Tongue (tissue), 2 donors: ENCODE results near the gene CCSAP. TPM values are rescaled to one million over a fixed set of nuclear protein-coding genes. Genes with fewer than 3 reads are reported as not detected.
A peak's percentile ranks its signal among the peaks of the same experiment; 100 is the strongest.
"Not testable (repeated sequence)": the region's sequence is repeated elsewhere in the genome, so short reads cannot be mapped to it uniquely, and the experiment has no call there.

Experiments
- DNase-seq: peaks from one replicate; pipeline ENCODE4 v3.0.0-alpha.2; 2015
- total RNA-seq: library from RNA; depleted of rRNA; stranded (reverse); fragments of >200 nt; gene quantifications from one replicate; pipeline ENCODE4 v1.2.3, GENCODE V29; 2014

The CCSAP gene, protein sequence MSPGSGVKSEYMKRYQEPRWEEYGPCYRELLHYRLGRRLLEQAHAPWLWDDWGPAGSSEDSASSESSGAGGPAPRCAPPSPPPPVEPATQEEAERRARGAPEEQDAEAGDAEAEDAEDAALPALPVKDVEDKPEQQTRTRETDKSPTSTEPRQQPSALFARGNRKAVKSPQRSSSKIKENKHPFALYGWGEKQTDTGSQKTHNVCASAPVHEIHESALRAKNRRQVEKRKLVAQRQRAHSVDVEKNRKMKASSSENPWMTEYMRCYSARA
- total RNA-seq: 11.0 TPM

DNA sequence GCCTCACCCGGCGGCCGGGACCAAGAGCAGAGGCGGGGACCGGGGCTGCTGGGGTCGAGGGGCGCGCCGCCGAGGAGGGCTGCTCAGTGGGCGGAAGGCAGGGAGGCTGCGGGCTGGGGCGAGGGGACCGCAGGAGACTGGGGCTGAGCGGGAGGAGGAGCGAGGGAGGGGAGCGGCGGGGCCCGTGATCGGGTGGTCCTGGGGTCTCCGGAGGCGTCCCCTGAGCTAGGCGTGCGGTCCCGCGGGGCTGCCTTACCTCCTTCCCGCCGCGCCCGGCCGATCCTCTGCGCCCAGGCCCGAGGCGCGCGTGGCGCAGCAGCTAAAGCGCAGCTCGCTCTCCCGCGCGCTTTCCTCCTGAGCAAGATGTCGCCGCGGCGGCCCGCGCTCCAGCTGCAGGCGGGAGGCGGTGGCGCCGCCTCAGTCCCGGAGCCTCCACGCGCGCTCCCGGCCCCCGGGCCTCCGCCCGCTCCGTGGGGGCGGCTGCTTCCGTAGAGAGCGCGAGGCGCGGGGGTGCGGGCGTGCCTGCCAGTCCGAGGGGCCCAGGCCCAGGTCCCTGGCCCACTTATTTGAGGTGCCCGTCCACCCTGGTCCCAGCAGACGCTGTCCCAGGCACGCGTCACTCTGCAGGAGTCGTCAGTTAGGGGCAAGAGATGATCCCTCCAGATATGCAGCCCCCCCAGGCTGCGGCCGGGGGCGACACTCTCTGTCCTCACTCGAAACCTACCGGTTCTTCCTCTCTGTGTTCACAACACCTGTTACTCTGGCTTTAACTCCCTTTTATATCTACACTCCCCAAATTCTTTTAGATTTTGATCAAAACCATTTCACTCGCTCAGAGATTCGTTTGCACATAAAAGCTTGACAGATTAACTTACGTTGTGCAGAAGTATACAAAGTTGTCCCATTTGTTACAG is at the start of gene CCSAP:
Gene CCSAP (minus strand): TSS at position 392 of the 914 bp plus-strand sequence. CDS start 582 bp downstream, outside the sequence.
- DNase-seq: peak; percentile 63

DNA sequence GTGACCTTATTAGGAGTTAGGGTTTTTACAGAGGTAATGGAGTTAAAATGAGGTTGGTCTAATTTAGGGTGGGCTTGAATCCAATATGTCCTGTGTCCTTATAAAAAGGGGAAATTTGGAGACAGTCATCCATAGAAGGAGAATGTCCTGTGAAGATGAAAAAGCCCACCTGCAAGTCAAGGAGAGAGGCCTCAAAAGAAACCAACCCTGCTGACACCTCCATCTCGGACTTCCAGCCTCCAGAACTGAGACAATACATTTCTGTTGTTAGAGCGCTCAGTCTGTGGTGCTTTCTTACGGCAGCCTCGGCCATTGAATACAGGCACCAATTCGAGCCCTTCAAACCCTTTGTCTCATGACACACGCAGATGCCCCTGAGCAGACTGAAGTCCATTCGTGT is 47.3 kb upstream of the CCSAP start:
- DNase-seq: no peak

DNA sequence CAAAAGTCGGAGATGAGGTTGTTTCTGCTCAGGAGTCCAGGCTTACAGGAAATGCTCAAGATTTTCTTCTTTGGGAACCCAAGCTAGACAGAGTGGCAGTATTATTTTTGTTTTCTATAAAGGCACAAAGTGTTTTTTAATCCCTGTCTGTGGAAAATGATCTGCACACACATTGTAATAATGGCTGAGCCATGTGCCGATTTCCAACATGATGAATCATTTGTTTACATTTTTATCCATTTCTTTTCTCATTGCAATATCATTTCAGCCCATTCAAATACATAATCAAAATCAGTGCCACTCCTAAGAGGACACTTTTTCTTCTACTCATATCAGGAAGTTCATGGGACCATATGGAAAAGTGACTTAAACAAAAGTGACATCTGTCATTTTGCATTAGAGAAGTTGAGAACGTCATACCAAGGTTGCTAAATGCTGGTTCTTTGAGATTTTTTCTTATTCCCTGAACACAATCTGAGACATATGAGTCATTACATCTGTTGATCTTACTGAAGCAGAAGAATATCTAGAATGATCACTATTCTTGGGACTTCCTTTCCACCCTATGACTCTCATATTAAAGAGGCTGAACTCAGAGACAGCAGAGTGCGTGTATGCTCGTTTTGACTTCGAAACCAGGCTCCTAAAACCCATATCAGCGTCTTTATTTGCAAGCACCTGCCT is 46.2 kb upstream of the CCSAP start:
- DNase-seq: no peak

DNA sequence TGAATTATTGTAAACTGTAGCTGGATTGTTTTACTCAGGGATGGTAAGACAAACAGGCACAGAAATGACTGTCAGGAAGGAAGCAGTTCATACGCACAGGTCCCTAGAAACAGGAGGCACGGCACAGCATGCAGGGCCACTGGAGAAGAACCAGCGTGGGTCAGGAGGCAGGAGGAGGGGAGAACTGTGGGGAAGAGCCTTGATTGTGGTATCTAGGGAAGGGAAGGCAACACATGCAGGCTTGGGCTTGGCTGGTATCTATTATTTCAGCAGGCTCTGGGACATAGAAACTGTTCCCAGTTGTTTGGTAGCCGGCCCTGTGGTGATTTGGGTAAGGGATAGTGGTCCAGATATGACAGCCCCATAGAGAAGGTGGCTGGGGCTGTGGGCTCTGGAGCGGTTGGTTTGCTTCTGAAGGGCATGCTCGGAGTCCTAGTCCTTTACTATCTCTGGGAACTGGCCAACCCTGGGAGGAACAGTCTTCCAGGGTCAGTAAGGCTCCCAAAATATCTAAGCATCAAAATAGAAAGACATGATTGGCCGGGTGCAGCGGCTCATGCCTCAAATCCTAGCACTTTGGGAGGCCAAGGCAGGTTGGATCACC is 43.1 kb upstream of the CCSAP start:
- DNase-seq: no peak

DNA sequence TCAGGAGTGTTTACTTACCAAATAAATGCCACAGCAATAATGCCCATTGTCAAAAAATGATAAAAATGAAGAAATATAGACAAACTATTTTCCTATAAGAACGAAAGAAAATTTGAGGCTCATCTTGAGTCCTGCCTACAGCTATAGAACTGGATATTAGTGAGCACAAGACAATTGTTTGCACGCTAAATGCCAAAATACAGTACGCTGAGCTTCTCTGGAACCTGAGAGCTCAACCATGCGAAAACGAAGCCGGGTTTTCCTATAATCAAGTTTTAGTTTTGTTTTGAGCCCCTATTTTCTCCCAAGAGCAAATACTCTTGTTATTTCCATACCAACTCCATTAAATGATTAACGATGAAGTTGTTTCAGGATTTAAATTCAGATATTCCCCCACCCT is 42.0 kb upstream of the CCSAP start:
- no peak for DNase-seq

DNA sequence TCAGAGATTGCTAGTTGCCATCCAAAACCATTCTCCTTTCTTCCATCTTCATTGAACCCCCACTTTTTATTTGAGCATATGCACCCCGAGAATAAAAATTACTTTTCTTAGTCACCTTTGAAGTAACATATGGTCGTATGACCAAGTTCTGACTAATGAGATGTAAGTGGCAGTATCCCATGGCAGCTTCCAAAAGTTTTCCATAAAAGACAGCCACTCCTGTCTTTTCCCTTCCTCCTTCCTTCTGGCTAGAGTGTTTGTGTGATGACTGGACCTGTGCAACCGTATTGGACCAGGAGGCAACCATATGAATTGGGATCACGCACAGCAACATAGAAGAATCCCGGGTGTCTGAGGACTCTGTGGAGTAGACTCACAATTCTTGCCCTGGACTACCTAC is 41.1 kb upstream of the CCSAP start:
- no peak for DNase-seq

DNA sequence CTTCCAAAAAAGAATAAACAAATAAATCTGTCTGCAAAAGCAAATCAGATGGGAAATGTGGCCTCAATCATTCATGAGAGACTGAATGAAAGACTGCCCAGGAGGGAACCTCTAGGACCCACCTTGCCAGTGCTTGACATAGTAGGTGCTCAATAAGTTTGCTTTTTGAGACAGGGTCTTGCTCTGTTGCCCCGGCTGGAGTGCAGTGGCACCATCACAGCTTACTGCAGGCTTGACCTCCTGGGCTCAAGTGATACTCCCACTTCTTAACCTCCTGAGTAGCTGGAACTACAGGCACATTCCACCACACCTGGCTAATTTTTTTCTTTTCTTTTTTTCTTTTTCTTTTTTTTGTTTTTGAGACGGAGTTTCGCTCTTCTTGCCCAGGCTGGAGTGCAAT is 40.3 kb upstream of the CCSAP start:
- no peak for DNase-seq

DNA sequence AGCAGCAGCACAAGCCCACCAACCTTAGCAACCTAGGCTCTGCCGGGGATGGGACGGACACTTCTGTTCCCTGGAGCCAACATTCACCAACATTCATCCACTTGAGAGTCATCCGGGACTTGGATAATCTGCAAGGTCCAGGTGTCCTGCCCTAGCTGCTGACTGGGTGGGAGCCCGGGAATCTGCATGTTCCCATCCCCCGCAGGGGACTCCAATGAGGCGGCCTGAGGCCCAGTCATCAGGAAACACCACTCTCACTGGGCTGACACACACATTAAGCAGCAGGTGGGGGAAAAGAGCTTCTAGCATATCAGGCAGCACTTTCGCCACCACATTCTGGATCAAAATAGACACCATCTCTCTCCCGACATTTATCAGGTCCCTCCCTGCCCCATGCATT is 38.4 kb upstream of the CCSAP start:
- DNase-seq: peak; percentile 28

DNA sequence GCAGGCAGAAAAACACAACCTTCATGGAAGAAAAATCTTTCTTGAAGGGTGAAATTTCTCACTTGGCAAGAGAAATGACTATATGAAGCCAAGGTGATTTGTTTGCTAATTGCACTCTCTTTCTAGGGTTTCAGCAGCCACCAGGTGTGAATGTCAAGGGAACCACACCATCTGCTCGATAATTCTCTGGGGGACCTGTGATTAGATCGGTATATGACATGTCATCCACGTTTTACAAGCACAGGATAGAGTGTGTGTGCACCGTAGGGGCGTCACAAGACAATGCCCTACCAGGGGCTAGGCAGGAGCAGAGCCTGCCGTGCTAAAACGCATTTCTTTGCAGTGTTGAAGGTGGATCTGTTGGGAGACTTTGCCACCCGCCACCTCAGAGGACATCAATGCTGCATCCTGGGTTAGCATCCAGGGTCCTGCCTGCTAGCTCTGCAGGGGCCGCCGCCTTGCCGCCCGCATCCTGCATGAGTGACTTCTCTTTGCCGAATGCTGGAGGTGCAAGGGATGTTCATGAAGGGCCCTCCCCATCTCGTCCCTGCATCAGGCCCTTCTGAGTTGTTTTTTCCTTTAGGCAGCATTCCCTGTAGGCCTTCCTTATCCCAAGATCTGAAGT is 37.8 kb upstream of the CCSAP start:
- DNase-seq: no peak

DNA sequence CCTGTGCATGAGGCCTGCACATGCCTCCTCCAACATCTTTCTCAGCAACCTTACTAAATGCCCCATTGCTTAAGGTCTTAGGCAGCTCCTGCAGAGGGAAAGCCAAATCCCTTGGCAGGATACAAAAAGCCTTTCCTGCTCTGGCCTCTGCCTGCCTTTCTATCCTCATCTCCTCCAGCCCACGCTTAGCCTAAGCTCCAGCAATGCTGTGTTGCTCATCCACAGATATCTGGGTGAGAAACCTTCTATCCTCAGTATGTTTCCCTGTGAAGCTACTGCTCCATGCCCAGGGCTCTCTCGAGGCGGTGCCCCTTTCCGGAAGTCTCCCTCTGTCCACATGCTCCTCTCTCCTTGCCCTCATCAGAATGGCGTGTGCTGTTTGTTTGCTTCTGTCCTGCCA is 37.0 kb upstream of the CCSAP start:
- no peak for DNase-seq

DNA sequence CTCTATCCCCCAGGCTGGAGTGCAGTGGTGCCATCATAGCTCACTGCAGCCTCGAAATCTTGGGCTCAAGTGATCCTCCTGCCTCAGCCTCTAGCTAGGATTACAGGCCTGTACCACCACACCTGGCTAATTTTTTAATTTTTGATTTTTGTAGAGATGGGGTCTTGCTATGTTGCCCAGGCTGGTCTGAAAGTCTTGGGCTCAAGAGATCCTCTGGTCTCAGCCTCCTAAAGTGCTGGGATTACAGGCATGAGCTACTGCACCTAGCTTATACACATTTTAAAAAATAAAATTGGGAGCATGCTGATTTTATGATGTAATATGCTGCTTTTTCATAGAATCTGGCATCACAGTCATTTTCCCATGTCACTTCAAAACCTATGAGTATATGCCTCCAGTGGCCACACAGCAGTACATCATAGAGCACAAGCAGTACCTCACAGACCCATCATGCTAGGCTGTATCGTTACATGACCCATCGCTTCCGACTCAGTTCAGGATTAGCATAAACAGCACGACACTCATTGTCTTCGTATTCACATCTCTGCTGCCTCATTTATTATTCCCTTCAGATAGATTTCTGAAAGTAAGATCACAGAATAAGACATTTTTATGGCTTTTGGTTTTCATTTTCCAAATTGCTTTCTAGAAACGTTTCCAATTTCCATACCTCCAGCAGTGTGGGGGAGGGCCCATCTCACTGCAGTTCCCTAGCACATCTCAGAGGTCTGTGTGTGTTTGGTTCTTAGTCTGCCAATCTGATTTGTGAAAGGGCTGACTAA is 35.9 kb upstream of the CCSAP start:
- DNase-seq: no peak

DNA sequence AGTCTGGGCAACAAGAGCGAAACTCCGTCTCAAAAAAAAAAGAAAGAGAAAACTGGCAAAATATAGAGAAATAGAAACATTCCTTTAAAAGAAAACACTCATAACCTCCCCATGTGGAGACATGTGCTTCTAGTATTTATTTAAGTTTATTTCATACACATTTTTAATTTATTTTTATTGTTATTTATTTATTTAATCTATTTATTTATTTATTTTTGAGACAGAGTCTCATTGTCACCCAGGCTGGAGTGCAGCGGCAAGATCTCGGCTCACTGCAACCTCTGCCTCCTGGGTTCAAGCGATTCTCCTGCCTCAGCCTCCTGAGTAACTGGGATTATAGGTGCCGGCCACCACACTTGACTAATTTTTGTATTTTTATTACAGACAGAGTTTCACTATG is 35.2 kb upstream of the CCSAP start:
- not testable (repeated sequence) for DNase-seq

DNA sequence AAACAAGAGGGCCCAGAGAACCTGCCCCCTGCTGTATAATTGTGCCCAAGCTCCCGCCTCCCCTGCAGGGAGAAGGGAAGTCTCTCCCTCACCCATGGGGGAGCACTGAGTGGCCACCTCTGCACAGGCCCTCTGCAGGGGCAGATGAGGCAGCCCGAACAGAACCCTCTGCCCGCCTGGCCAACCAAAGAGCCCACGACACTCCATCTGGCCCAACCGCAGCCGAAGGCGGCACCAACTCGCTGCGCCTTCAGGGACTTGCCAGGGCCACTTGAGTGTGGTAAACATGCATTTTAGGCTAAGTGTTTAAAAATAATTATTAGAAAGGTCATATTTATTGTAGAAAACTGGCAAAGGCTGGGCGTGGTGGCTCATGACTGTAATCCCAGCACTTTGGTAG is 34.6 kb upstream of the CCSAP start:
- DNase-seq: no peak

DNA sequence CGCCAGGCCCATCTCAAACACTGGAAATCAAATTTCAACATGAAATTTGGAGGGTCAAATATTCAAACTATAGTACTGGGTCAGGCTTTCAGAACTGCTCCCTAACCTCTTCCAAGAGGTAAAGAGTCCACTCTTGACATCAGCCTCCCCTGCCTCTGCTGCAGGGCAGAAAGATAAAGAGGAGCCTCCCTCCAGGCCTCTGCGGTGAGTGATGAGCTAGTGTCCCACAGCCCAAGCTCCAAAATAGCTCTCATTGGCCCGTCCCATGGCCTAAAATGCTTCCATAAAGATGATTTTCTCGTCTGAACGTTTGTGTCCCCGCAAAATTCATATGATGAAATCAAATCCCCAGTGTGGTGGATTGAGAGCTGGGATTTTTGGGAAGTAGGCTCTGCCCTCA is 33.7 kb upstream of the CCSAP start:
- DNase-seq: no peak

DNA sequence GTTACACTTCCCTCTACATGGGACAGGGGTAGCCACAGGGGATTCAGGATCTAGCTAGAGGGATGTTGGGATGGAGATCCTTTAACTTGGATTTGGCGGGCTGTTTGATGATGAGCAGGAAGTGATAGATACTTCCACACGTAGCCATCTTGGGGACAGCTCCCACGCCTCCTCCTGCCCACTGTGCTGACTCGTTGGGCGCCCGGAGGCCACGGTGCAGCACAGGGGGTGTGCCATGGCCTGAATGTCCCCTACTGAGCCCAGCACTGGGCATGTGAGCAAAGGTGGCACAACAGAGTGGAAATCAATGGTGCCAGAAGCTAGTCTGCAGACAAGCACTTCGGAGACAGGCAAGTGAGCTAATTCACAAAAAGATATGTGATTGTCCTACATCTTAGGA is 31.6 kb upstream of the CCSAP start:
- DNase-seq: no peak

DNA sequence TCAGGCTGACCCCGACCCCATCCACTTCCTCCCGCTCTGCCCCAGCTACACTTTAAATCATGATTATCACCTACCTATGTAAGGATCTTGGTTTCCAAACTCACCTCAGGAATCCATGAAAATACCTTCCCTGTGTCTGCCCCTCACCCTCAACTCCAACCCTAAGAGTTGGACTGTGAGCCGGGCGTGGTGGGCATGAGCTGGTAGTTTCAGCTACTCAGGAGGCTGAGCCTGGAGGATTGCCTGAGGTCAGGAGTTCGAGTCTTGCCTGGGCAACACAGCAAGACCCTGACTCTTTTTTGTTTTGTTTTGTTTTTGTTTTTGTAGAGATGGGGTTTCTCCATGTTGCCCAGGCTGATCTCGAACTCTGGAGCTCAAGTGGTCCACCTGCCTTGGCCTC is 30.5 kb upstream of the CCSAP start:
- DNase-seq: no peak

DNA sequence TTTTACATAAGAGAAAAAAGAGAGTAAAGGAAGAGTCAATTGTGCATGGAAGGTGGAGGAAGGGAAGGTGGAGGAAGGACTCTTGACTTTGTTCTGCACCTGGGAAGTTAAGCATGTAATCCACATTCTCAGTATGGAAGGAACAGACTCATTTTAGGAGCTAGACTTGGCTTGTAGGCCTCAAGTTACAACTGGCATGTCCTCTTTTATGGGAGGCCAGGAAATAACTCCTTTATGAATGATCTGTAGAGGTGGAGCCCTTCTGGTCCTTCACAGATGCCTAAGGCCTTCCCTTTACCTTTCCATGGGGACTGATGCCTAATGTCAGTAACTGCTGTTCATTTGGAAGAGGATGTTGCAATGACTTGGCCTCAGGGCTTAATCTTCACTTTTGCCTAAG is 29.4 kb upstream of the CCSAP start:
- no peak for DNase-seq

DNA sequence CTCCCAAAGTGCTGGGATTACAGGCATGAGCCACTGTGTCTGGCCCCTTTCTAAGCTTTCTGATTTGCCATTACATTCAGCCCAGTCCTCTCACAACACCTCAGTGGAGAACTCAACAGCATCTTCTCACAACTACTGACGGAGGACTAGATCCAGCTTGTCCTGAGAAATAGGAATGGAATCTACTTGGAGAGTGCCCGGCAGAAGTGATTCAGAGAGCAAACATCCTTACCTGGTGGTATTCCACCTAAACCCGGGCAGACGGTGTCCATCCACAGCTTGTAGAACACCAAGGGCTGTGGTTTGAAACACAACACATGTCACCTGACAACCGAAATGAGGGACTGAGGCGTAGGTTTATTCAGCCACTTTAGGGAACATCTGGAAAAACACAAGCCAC is 28.8 kb upstream of the CCSAP start:
- DNase-seq: no peak

DNA sequence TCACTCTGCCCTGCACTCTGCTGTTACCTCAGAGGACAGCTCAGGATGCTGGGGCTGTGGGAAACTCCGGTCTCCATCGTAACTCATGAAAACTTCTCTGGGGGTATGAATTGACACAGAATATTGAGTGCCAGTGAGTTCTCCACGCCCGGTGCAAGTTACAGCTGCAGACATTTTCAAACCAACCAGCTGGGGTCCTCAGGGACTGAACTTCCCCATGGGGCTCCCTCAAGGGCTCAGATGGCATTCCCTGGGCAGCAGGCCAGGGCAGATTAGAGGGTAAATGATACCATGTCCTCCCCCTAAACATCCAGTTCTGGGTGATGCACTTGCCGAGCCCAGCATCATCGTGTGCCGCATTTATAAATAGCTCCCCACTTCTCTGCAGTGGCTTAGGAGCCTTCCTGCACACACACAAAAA is 27.8 kb upstream of the CCSAP start:
- peak; percentile 87 for DNase-seq

DNA sequence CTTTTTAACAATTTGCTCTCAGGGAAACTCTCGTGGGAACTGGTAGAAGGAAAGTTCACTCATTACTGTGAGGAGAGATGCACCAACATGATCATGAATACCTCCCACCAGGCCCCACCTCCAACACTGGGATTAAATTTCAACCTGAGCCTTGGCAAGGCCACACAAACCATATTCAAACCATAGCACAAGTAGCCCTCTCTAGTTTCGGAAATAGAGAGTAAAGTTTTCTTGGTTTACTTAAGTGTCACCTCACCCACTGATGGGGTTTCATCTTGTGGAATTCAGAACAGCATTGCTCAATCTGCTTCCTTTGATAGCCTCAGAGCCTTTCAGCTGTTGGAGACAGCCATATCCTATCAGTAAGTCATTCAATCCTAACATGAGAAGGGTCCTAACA is 25.5 kb upstream of the CCSAP start:
- DNase-seq: peak; percentile 12

DNA sequence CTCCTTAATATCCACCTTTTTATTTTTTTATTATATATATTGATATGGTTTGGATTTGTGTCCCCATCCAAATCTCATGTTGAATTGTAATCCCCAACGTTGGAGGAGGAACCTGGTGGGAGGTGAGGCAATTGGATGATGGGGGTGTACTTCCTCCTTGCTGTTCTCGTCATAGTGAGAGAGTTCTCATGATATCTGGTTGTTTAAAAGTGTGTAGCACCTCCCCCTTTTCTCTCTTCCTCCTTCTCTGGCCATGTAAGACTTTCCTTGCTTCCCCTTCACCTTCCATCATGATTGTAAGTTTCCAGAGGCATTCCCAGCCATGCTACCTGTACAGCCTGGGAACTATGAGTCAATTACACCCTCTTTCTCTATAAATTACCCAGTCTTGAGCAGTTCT is 22.7 kb upstream of the CCSAP start:
- no peak for DNase-seq
